HCT116 (cell line): Measurements from ENCODE around the gene TUT4. TPM values are rescaled to one million over a fixed set of nuclear protein-coding genes. Genes with fewer than 3 reads are reported as not detected.

ENCODE experiments used
- ATAC-seq: fragments of 200-7000 bp; cut with Tn5 transposase; 2 replicates; pipeline ENCODE4 v1.9.1; 2020; ENCODE audit warnings: mild to moderate bottlenecking, moderate library complexity
- BruUV-seq: library from RNA; stranded (reverse); fragments of 400-500 nt; replicated peaks from 2 replicates; lab custom pipeline; 2021; lab: Mats Ljungman, UMichigan
- CTCF ChIA-PET: fragments of 300-600 bp; sonication (Branson Sonifier 250); formaldehyde crosslinking; loops from one replicate; lab custom pipeline; 2021; ENCODE audit warnings: antibody characterized with exemption; lab: Charles Lee
- POLR2A ChIA-PET: fragments of 300-600, 350-600 bp; sonication (Branson Sonifier 250); formaldehyde crosslinking; loops from one replicate; lab custom pipeline; 2021; ENCODE audit warnings: antibody characterized with exemption; lab: Charles Lee
- RAD21 ChIA-PET, 2 experiments: fragments of 300-600 bp; sonication (Branson Sonifier 250); formaldehyde crosslinking; loops; one replicate each; lab custom pipeline; 2023; ENCODE audit warnings: low total read pairs in 2 of 2; ENCODE audit not compliant: uncharacterized antibody in 2 of 2, unreplicated experiment in 2 of 2, low non-redundant PET in 1 of 2; lab: Charles Lee
- DNase-seq: peaks from one replicate; pipeline ENCODE4 v3.0.0-alpha.2; 2010; ENCODE audit warnings: low read depth, low spot score
- H2AFZ ChIP-seq: fragments of 200-600 bp; shearing (Covaris generic), sonication (generic); 2 replicates; pipeline ENCODE4 v1.6.1; 2017; ENCODE audit warnings: low read depth, mixed run types, mixed read lengths, antibody characterized with exemption, low read length; ENCODE audit not compliant: poor library complexity, severe bottlenecking
- H3K27ac ChIP-seq: 2 replicates; pipeline ENCODE4 v1.5.1; 2012; ENCODE audit warnings: low read depth, low read length
- H3K27me3 ChIP-seq: fragments of 200-600 bp; sonication (generic); 2 replicates; pipeline ENCODE4 v1.6.1; 2016; ENCODE audit warnings: mixed run types, low read length, mixed read lengths; ENCODE audit not compliant: insufficient read depth
- H3K36me3 ChIP-seq, 2 experiments: fragments of 200-500 bp in 1 of 2; fragments of 200-600 bp in 1 of 2; sonication (Bioruptor generic) in 1 of 2; sonication (generic) in 1 of 2; 2 replicates each; pipeline versions ENCODE4 v1.5.1 to v1.6.1; 2014 to 2016; ENCODE audit warnings: low read length in 2 of 2, inconsistent platforms in 1 of 2, mixed read lengths in 1 of 2, mixed run types in 1 of 2; ENCODE audit not compliant: insufficient read depth in 2 of 2, control insufficient read depth in 1 of 2
- H3K4me1 ChIP-seq, 2 experiments: fragments of 200-600 bp in 1 of 2; sonication (generic) in 1 of 2; 2 replicates each; pipeline versions ENCODE4 v1.5.1 to v1.6.1; 2012 to 2017; ENCODE audit warnings: low read length in 2 of 2, inconsistent platforms in 1 of 2, mild to moderate bottlenecking in 1 of 2, mixed read lengths in 1 of 2, mixed run types in 1 of 2, moderate library complexity in 1 of 2; ENCODE audit not compliant: insufficient read depth in 2 of 2, control insufficient read depth in 1 of 2
- H3K4me2 ChIP-seq: fragments of 200-600 bp; sonication (generic); 2 replicates; pipeline ENCODE4 v1.6.1; 2017; ENCODE audit warnings: mixed run types, low read length, mixed read lengths
- H3K4me3 ChIP-seq, 2 experiments: fragments of 200-600 bp in 1 of 2; sonication (generic) in 1 of 2; replicated peaks in 1 of 2; 2 replicates each; pipeline ENCODE4 v1.5.1; 2011 to 2016; ENCODE audit warnings: low read length in 2 of 2, control low read depth in 1 of 2, low read depth in 1 of 2, mild to moderate bottlenecking in 1 of 2, mixed read lengths in 1 of 2, mixed run types in 1 of 2
- H3K79me2 ChIP-seq: fragments of 200-600 bp; sonication (generic); 2 replicates; pipeline ENCODE4 v1.6.1; 2017; ENCODE audit warnings: mild to moderate bottlenecking, mixed run types, low read length, moderate library complexity, mixed read lengths; ENCODE audit not compliant: insufficient read depth
- H3K9ac ChIP-seq: fragments of 200-600 bp; sonication (generic); 2 replicates; pipeline ENCODE4 v1.6.1; 2016; ENCODE audit warnings: low read length, mixed read lengths
- H3K9me2 ChIP-seq: fragments of 200-600 bp; sonication (generic), shearing (Covaris generic); 2 replicates; pipeline ENCODE4 v1.6.1; 2017; ENCODE audit warnings: mixed run types, mild to moderate bottlenecking, moderate library complexity; ENCODE audit not compliant: insufficient read depth
- H3K9me3 ChIP-seq, 2 experiments: fragments of 200-500 bp in 1 of 2; fragments of 200-600 bp in 1 of 2; sonication (Bioruptor generic) in 1 of 2; sonication (generic) in 1 of 2; 2 replicates each; pipeline ENCODE4 v1.6.1; 2014 to 2017; ENCODE audit warnings: low read length in 2 of 2, mixed read lengths in 2 of 2, inconsistent platforms in 1 of 2, low read depth in 1 of 2, mild to moderate bottlenecking in 1 of 2, mixed run types in 1 of 2, moderate library complexity in 1 of 2; ENCODE audit not compliant: control insufficient read depth in 1 of 2, insufficient read depth in 1 of 2
- H4K20me1 ChIP-seq: fragments of 200-600 bp; sonication (generic), shearing (Covaris generic); 2 replicates; pipeline ENCODE4 v1.6.1; 2017; ENCODE audit warnings: mixed run types, mild to moderate bottlenecking, moderate library complexity; ENCODE audit not compliant: insufficient read depth
- CBX3 ChIP-seq: IDR thresholded peaks from 2 replicates; pipeline ENCODE4 v1.6.1; 2012; ENCODE audit warnings: low read depth
- ELF1 ChIP-seq: IDR thresholded peaks from 2 replicates; pipeline ENCODE4 v1.6.1; 2012; ENCODE audit warnings: low read depth, borderline replicate concordance
- EZH2 ChIP-seq: fragments of 200-600 bp; sonication (generic); IDR thresholded peaks from 2 replicates; pipeline ENCODE4 v1.6.1; 2017; ENCODE audit warnings: antibody characterized with exemption, mixed run types
- EZH2phosphoT487 ChIP-seq: fragments of 200-600 bp; IDR thresholded peaks from 2 replicates; pipeline ENCODE4 v1.6.1; 2018; ENCODE audit warnings: antibody characterized with exemption, borderline replicate concordance
- FOSL1 ChIP-seq: IDR thresholded peaks from 2 replicates; pipeline ENCODE4 v1.6.1; 2012; ENCODE audit warnings: low read depth
- JUND ChIP-seq: IDR thresholded peaks from 2 replicates; pipeline ENCODE4 v1.6.1; 2012
- POLR2A ChIP-seq: IDR thresholded peaks from 2 replicates; pipeline ENCODE4 v1.7.0; 2011; ENCODE audit warnings: borderline replicate concordance; ENCODE audit not compliant: insufficient read depth, insufficient read length; ENCODE audit errors: extremely low read depth
- POLR2AphosphoS5 ChIP-seq: IDR thresholded peaks from 2 replicates; pipeline ENCODE4 v1.6.1; 2011; ENCODE audit warnings: mild to moderate bottlenecking, low read depth, low read length, moderate library complexity
- SIN3A ChIP-seq: IDR thresholded peaks from 2 replicates; pipeline ENCODE4 v1.6.1; 2012; ENCODE audit warnings: low read depth
- SP1 ChIP-seq: IDR thresholded peaks from 2 replicates; pipeline ENCODE4 v1.6.1; 2012; ENCODE audit warnings: low read depth
- SRF ChIP-seq: IDR thresholded peaks from 2 replicates; pipeline ENCODE4 v1.6.1; 2012; ENCODE audit warnings: low read depth
- YY1 ChIP-seq: IDR thresholded peaks from 2 replicates; pipeline ENCODE4 v1.6.1; 2011; ENCODE audit warnings: low read length, low read depth, moderate library complexity, mild to moderate bottlenecking; ENCODE audit not compliant: insufficient replicate concordance; ENCODE audit errors: extremely low read depth
- ZNF274 ChIP-seq: fragments of 200-500 bp; sonication (Bioruptor generic); IDR thresholded peaks from 2 replicates; pipeline ENCODE4 v1.6.1; 2014; ENCODE audit warnings: mild to moderate bottlenecking, low read depth, low read length, inconsistent platforms
- intact Hi-C: fragments of 100-400 bp; cut with micrococcal nuclease; formaldehyde crosslinking; loops from 2 replicates; pipeline ENCODE4 v1.10.0; 2022
- total RNA-seq: library from RNA; stranded (reverse); gene quantifications from one replicate; pipeline ENCODE4 v1.2.1, GENCODE V29; 2021; ENCODE audit not compliant: unreplicated experiment
- TF ChIP-seq, protein P1 (sequence below), 3 experiments: fragments of 200-600 bp in 1 of 3; sonication (generic) in 1 of 3; IDR thresholded peaks in 2 of 3; conservative IDR thresholded peaks in 1 of 3; 2 replicates each; pipeline ENCODE4 v1.5.1; 2012 to 2017; ENCODE audit warnings: low read depth in 2 of 3, low read length in 2 of 3, antibody characterized with exemption in 1 of 3, borderline replicate concordance in 1 of 3, control low read depth in 1 of 3, mild to moderate bottlenecking in 1 of 3, mixed read lengths in 1 of 3, mixed run types in 1 of 3, moderate library complexity in 1 of 3; ENCODE audit not compliant: insufficient read depth in 1 of 3
- TF ChIP-seq, protein P2 (sequence below): IDR thresholded peaks from 2 replicates; pipeline ENCODE4 v1.6.1; 2012
- TF ChIP-seq, protein P3 (sequence below): IDR thresholded peaks from 2 replicates; pipeline ENCODE4 v1.6.1; 2012; ENCODE audit warnings: low read depth

The TUT4 gene
- total RNA-seq, 1 experiment from 2014 or later: 50.0 TPM

DNA sequence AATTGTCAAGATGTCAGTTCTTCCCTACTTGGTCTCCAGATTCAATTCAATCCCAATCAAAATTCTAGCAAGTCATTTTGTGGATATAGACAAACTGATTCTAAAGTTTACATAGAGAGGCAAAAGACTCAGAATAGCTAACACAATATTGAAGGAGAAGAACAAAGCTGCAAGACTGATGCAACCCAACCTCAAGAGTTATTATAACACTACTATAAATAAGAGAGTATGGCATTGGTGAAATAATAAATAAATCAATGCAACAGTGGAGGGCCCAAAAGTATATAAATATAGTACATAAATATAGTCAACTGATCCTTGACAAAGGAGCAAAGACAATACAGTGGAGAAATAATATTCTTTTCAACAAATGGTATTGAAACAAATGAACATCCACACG, 98.8 kb downstream of the TUT4 start:
- POLR2A ChIA-PET: no interaction called here

DNA sequence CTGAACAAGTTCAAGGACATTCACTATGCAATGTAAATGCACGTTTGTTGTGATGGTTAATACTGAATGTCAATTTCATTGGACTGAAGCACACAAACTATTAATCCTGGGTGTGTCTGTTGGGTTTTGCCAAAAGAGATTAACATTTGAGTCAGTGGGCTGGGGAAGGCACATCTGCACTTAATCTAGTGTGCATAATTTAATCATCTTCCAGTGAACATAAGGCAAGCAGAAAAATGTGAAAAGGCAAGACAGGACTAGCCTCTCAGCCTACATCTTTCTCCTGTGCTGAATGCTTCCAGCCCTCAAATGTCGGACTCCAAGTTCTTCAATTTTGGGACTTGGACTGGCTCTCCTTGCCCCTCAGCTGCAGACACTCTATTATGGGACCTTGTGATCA, 108.4 kb downstream of the TUT4 start:
- ChIA-PET POLR2A (no interaction called here), CTCF (no interaction called here), RAD21 (no interaction called here)
- H3K9ac ChIP-seq: no peak overlapping the region
- H3K36me3 ChIP-seq: peaks cover 0 to 17% of the 10 kb centered on the region in 2 experiments; a peak in 2 of 4 replicates
- no peaks in the 10 kb centered on the region for H3K9me3 ChIP-seq
- H3K27ac ChIP-seq: no peak overlapping the region
- no peak overlapping the region for H2AFZ ChIP-seq
- H3K4me3 ChIP-seq: no peak overlapping the region
- BruUV-seq: no TSS peak
- H3K9me2 ChIP-seq: no peaks in the 10 kb centered on the region
- DNase-seq (no peak), ATAC-seq (no peak)
- H3K79me2 ChIP-seq: no peaks in the 10 kb centered on the region
- intact Hi-C loops: no loop called here
- H3K27me3 ChIP-seq: no peaks in the 10 kb centered on the region
- no peak overlapping the region for H3K4me2 ChIP-seq
- H4K20me1 ChIP-seq: no peaks in the 10 kb centered on the region
- H3K4me1 ChIP-seq: no peaks in the 10 kb centered on the region
- no peak for TF ChIP-seq JUND
- no peak for TF ChIP-seq YY1
- no peak for TF ChIP-seq CBX3
- no peak for TF ChIP-seq ELF1
- TF ChIP-seq, protein P1, sequence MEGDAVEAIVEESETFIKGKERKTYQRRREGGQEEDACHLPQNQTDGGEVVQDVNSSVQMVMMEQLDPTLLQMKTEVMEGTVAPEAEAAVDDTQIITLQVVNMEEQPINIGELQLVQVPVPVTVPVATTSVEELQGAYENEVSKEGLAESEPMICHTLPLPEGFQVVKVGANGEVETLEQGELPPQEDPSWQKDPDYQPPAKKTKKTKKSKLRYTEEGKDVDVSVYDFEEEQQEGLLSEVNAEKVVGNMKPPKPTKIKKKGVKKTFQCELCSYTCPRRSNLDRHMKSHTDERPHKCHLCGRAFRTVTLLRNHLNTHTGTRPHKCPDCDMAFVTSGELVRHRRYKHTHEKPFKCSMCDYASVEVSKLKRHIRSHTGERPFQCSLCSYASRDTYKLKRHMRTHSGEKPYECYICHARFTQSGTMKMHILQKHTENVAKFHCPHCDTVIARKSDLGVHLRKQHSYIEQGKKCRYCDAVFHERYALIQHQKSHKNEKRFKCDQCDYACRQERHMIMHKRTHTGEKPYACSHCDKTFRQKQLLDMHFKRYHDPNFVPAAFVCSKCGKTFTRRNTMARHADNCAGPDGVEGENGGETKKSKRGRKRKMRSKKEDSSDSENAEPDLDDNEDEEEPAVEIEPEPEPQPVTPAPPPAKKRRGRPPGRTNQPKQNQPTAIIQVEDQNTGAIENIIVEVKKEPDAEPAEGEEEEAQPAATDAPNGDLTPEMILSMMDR (IDR thresholded peaks at IDR 0.05 in 2 of 3, conservative IDR thresholded peaks at IDR 0.05 in 1 of 3; ENCODE audit: borderline replicate concordance in 1 of 3, insufficient read depth in 1 of 3, low read depth in 2 of 3, low read length in 2 of 3): no peak
- no peak for TF ChIP-seq POLR2AphosphoS5
- TF ChIP-seq FOSL1: no peak
- TF ChIP-seq EZH2: no peak
- no peak for TF ChIP-seq EZH2phosphoT487
- no peak for TF ChIP-seq SRF
- TF ChIP-seq POLR2A: no peak
- TF ChIP-seq, protein P2, sequence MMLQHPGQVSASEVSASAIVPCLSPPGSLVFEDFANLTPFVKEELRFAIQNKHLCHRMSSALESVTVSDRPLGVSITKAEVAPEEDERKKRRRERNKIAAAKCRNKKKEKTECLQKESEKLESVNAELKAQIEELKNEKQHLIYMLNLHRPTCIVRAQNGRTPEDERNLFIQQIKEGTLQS: no peak

More for the DNA sequence above, 98.8 kb downstream of the TUT4 start:
- H3K27me3 ChIP-seq: no peaks in the 10 kb centered on the region
- ChIA-PET RAD21 (no interaction called here), CTCF (no interaction called here)
- 0 out of 2 replicates have a peak, but pooled peaks cover 5% of the 10 kb centered on the region for H3K79me2 ChIP-seq
- DNase-seq: no peak
- H3K4me3 ChIP-seq: no peak overlapping the region
- H4K20me1 ChIP-seq: no peaks in the 10 kb centered on the region
- H3K9me3 ChIP-seq: no peaks in the 10 kb centered on the region
- H3K27ac ChIP-seq: no peak overlapping the region
- intact Hi-C loops: no loop called here
- H3K9me2 ChIP-seq: no peaks in the 10 kb centered on the region
- no peak overlapping the region for H2AFZ ChIP-seq
- H3K4me2 ChIP-seq: no peak overlapping the region
- no peak overlapping the region for H3K9ac ChIP-seq
- ATAC-seq: no peak
- TF ChIP-seq SP1: no peak
- TF ChIP-seq FOSL1: no peak
- TF ChIP-seq, protein P3, sequence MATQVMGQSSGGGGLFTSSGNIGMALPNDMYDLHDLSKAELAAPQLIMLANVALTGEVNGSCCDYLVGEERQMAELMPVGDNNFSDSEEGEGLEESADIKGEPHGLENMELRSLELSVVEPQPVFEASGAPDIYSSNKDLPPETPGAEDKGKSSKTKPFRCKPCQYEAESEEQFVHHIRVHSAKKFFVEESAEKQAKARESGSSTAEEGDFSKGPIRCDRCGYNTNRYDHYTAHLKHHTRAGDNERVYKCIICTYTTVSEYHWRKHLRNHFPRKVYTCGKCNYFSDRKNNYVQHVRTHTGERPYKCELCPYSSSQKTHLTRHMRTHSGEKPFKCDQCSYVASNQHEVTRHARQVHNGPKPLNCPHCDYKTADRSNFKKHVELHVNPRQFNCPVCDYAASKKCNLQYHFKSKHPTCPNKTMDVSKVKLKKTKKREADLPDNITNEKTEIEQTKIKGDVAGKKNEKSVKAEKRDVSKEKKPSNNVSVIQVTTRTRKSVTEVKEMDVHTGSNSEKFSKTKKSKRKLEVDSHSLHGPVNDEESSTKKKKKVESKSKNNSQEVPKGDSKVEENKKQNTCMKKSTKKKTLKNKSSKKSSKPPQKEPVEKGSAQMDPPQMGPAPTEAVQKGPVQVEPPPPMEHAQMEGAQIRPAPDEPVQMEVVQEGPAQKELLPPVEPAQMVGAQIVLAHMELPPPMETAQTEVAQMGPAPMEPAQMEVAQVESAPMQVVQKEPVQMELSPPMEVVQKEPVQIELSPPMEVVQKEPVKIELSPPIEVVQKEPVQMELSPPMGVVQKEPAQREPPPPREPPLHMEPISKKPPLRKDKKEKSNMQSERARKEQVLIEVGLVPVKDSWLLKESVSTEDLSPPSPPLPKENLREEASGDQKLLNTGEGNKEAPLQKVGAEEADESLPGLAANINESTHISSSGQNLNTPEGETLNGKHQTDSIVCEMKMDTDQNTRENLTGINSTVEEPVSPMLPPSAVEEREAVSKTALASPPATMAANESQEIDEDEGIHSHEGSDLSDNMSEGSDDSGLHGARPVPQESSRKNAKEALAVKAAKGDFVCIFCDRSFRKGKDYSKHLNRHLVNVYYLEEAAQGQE: no peak
- TF ChIP-seq SRF: no peak
- TF ChIP-seq ZNF274: no peak
- TF ChIP-seq JUND: no peak
- no peak for TF ChIP-seq SIN3A
- BruUV-seq: no TSS peak
- no peaks in the 10 kb centered on the region for H3K36me3 ChIP-seq
- no peaks in the 10 kb centered on the region for H3K4me1 ChIP-seq
